ENCODE results near the gene GADD45A. TPM values are rescaled to one million over a fixed set of nuclear protein-coding genes. Genes with fewer than 3 reads are reported as not detected.

Gene GADD45A
- total and polyA plus RNA-seq, 9 of the 15 experiments (the other 6 are each of a cell fraction or from before 2014, with no cell fraction given) = 21.3 to 156 (median 62.1) TPM

DNA sequence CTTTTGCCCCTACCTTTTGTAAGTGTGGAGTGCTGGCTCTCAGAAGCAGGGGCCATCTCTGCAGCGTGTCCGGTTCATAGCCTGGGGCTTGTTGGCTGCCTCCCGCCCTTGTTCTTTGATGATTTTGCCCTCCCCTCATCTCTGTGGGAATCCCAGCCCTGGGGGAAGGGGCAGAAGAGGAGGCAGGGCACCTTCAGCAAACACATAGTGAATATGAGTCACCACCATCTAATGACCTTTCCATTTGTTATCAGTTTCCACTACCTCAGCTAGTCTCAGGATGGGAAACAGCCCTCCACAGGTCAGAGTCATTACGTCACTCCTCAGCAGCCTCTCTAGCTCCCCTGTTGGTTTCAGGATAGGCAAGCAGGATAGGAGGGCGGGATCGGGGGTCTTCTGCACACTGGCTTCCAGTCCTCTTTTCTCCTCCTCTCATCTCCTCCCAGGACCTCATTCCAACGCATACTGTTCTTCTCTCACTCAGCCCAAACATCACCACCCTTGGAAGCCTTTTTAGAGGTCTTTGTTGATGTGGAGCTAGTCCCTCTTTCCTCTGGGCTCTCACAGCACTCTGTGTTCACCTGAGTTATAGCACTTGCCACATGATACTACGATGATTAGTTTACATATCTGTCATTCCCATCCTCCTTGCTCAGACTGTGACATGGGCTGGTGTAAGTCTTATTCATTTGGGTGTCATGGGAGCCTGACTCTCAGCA is 15.8 kb downstream of the GADD45A start (continued):
- TF ChIP-seq MTA3 (IDR thresholded peaks at IDR 0.05; ENCODE audit: borderline replicate concordance) (peak; percentile 79; the same call in 1 of the 2 replicates), JUN (IDR thresholded peaks at IDR 0.05; ENCODE audit: borderline replicate concordance, low read depth, low read length) (peak; percentile 98), JUN (CRISPR knock-in tag; IDR thresholded peaks at IDR 0.05; ENCODE audit: borderline replicate concordance) (peak; percentile 97), HDAC3 (IDR thresholded peaks at IDR 0.05; ENCODE audit: borderline replicate concordance, partially characterized antibody) (peak; percentile 40), CTBP1 (IDR thresholded peaks at IDR 0.05; ENCODE audit: borderline replicate concordance) (peak; percentile 96), TEAD1 (CRISPR knock-in tag; IDR thresholded peaks at IDR 0.05) (no peak), ZNF175 (CRISPR knock-in tag; IDR thresholded peaks at IDR 0.05; ENCODE audit: low read depth) (0 out of 2 replicates have a peak, but pooled peaks have one; percentile 48), ZNF785 (CRISPR knock-in tag; IDR thresholded peaks at IDR 0.05) (no peak), NFIX (CRISPR knock-in tag; IDR thresholded peaks at IDR 0.05; ENCODE audit: low read depth) (no peak), CXXC5 (CRISPR knock-in tag; IDR thresholded peaks at IDR 0.05) (0 out of 2 replicates have a peak, but pooled peaks have one; percentile 23), ZNF395 (CRISPR knock-in tag; IDR thresholded peaks at IDR 0.05) (0 out of 2 replicates have a peak, but pooled peaks have one; percentile 70), HMG20B (CRISPR knock-in tag; IDR thresholded peaks at IDR 0.05) (no peak), NBN (IDR thresholded peaks at IDR 0.05; ENCODE audit: low read depth) (peak; percentile 84; the same call in 1 of the 2 replicates), PHF21A (IDR thresholded peaks at IDR 0.05; ENCODE audit: borderline replicate concordance, low read depth) (peak; percentile 33; the same call in 1 of the 2 replicates), ATF1 (CRISPR knock-in tag; IDR thresholded peaks at IDR 0.05) (no peak; the same call in 1 of the 2 replicates), ATF1 (tag; IDR thresholded peaks at IDR 0.05) (peak; percentile 93), DPF2 (IDR thresholded peaks at IDR 0.05) (peak; percentile 94), SP1 (CRISPR knock-in tag; IDR thresholded peaks at IDR 0.05) (peak; percentile 57; the same call in 1 of the 2 replicates), EP400 (IDR thresholded peaks at IDR 0.05) (peak; percentile 63), ZNF764 (CRISPR knock-in tag; IDR thresholded peaks at IDR 0.05; ENCODE audit: low read depth) (no peak), ZBTB7A (IDR thresholded peaks at IDR 0.05; ENCODE audit: borderline replicate concordance, control insufficient read depth, low read depth, low read length) (peak; percentile 97), NUFIP1 (IDR thresholded peaks at IDR 0.05; ENCODE audit: partially characterized antibody) (no peak), MYNN (IDR thresholded peaks at IDR 0.05) (peak; percentile 53; the same call in 1 of the 2 replicates), MYNN (CRISPR knock-in tag; IDR thresholded peaks at IDR 0.05) (no peak)
- TF ChIP-seq, protein P1, sequence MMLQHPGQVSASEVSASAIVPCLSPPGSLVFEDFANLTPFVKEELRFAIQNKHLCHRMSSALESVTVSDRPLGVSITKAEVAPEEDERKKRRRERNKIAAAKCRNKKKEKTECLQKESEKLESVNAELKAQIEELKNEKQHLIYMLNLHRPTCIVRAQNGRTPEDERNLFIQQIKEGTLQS (IDR thresholded peaks at IDR 0.05) = peak; percentile 99
- TF ChIP-seq, protein P1 (CRISPR knock-in tag; conservative IDR thresholded peaks at IDR 0.05) = peak; percentile 96
- TF ChIP-seq, protein P2, sequence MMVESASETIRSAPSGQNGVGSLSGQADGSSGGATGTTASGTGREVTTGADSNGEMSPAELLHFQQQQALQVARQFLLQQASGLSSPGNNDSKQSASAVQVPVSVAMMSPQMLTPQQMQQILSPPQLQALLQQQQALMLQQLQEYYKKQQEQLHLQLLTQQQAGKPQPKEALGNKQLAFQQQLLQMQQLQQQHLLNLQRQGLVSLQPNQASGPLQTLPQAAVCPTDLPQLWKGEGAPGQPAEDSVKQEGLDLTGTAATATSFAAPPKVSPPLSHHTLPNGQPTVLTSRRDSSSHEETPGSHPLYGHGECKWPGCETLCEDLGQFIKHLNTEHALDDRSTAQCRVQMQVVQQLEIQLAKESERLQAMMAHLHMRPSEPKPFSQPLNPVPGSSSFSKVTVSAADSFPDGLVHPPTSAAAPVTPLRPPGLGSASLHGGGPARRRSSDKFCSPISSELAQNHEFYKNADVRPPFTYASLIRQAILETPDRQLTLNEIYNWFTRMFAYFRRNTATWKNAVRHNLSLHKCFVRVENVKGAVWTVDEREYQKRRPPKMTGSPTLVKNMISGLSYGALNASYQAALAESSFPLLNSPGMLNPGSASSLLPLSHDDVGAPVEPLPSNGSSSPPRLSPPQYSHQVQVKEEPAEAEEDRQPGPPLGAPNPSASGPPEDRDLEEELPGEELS (CRISPR knock-in tag; IDR thresholded peaks at IDR 0.05; ENCODE audit: borderline replicate concordance) = 0 out of 2 replicates have a peak, but pooled peaks have one; percentile 17
